HS-27A (cell line): Measurements from ENCODE around the gene NKD2.

Source experiments
- DNase-seq: peaks from one replicate; pipeline ENCODE4 v3.0.0-alpha.2; 2012; ENCODE audit warnings: low read depth, missing footprints

NKD2 gene

GRCh38 chr5:1031306-1031959 is 22.8 kb downstream of the NKD2 start:
- no peak for DNase-seq

GRCh38 chr5:1032011-1032410 is 23.4 kb downstream of the NKD2 start:
- no peak for DNase-seq

GRCh38 chr5:1032551-1033027 is 24.0 kb downstream of the NKD2 start:
- no peak for DNase-seq

GRCh38 chr5:1033178-1033577 is 24.6 kb downstream of the NKD2 start:
- DNase-seq, result no peak

- no peak for DNase-seq
Observed at GRCh38 chr5:1033606-1034420, 25.2 kb downstream of the NKD2 start.

GRCh38 chr5:1034421-1034905 is 25.9 kb downstream of the NKD2 start:
- DNase-seq, result no peak

GRCh38 chr5:1034986-1035385 is 26.4 kb downstream of the NKD2 start:
- DNase-seq, result no peak

GRCh38 chr5:1035421-1036405 is 27.1 kb downstream of the NKD2 start:
- no peak for DNase-seq

GRCh38 chr5:1036504-1037122 is 28.0 kb downstream of the NKD2 start:
- DNase-seq, result no peak

- DNase-seq, result no peak
Observed at GRCh38 chr5:1037123-1037670, 28.6 kb downstream of the NKD2 start.

GRCh38 chr5:1037671-1038416 is 29.2 kb downstream of the NKD2 start:
- no peak for DNase-seq

- DNase-seq, result no peak
Observed at GRCh38 chr5:1038417-1039209, 30.0 kb downstream of the NKD2 start.

GRCh38 chr5:1039210-1039548 is 30.6 kb downstream of the NKD2 start:
- DNase-seq, result no peak

- no peak for DNase-seq
Observed at GRCh38 chr5:1039706-1040260, 31.2 kb downstream of the NKD2 start.

- no peak for DNase-seq
Observed at GRCh38 chr5:1040571-1040970, 32.0 kb downstream of the NKD2 start.

GRCh38 chr5:1041225-1042143 is 32.9 kb downstream of the NKD2 start:
- DNase-seq, result no peak

GRCh38 chr5:1042626-1043025 is 34.0 kb downstream of the NKD2 start:
- DNase-seq, result no peak

- no peak for DNase-seq
Observed at GRCh38 chr5:1043327-1043726, 34.7 kb downstream of the NKD2 start.
